GM21528 (cell line): ENCODE data around the gene DNAAF1.
"Not testable (repeated sequence)": the region's sequence is repeated elsewhere in the genome, so short reads cannot be mapped to it uniquely, and the experiment has no call there.

ENCODE experiments used
- ATAC-seq: cut with Tn5 transposase; IDR thresholded peaks from one replicate; pipeline ENCODE4 v1.9.1; 2021; ENCODE audit warnings: mild to moderate bottlenecking, moderate library complexity; ENCODE audit not compliant: unreplicated experiment, low FRiP score

DNAAF1 gene

GRCh38 chr16:84144859-84145639 is at the start of gene DNAAF1, which contains the start of gene HSDL1:
TSS of gene DNAAF1 (plus strand) at chr16:84145308. CDS start at chr16:84145441, 133 bp downstream.
TSS of gene HSDL1 (minus strand) at chr16:84145177. CDS start at chr16:84131321, 13,856 bp downstream.
- ATAC-seq: peak; percentile 77

GRCh38 chr16:84095466-84095865 is 49.6 kb upstream of the DNAAF1 start:
- ATAC-seq: no peak

- ATAC-seq: no peak
Measured at GRCh38 chr16:84096447-84097005, 48.6 kb upstream of the DNAAF1 start.

- ATAC-seq: no peak
Measured at GRCh38 chr16:84098939-84099338, 46.2 kb upstream of the DNAAF1 start.

- ATAC-seq: no peak
Measured at GRCh38 chr16:84103678-84104077, 41.4 kb upstream of the DNAAF1 start.

GRCh38 chr16:84104231-84104630 is 40.9 kb upstream of the DNAAF1 start:
- ATAC-seq: no peak

GRCh38 chr16:84105301-84105815 is 39.8 kb upstream of the DNAAF1 start:
- no peak for ATAC-seq

GRCh38 chr16:84105948-84106740 is 39.0 kb upstream of the DNAAF1 start:
- no peak for ATAC-seq

GRCh38 chr16:84107921-84108320 is 37.2 kb upstream of the DNAAF1 start:
- no peak for ATAC-seq

GRCh38 chr16:84109598-84110335 is 35.3 kb upstream of the DNAAF1 start:
- no peak for ATAC-seq

- ATAC-seq: no peak
Measured at GRCh38 chr16:84110527-84110926, 34.6 kb upstream of the DNAAF1 start.

GRCh38 chr16:84111525-84111924 is 33.6 kb upstream of the DNAAF1 start:
- ATAC-seq: no peak

- not testable (repeated sequence) for ATAC-seq
Measured at GRCh38 chr16:84111949-84112348, 33.2 kb upstream of the DNAAF1 start.

GRCh38 chr16:84115919-84116719 is 29.0 kb upstream of the DNAAF1 start:
- ATAC-seq: peak; percentile 50

- peak; percentile 90 for ATAC-seq
Measured at GRCh38 chr16:84116720-84117493, 28.2 kb upstream of the DNAAF1 start, which contains the start of gene MBTPS1. TSS of gene MBTPS1 (minus strand) at chr16:84116942. CDS start at chr16:84101783, 15,159 bp downstream.

- peak; percentile 10 for ATAC-seq
Measured at GRCh38 chr16:84117494-84117843, 27.6 kb upstream of the DNAAF1 start.

GRCh38 chr16:84118315-84118714 is 26.8 kb upstream of the DNAAF1 start:
- ATAC-seq: not testable (repeated sequence)

GRCh38 chr16:84119368-84119767 is 25.7 kb upstream of the DNAAF1 start:
- ATAC-seq: no peak

- ATAC-seq: no peak
Measured at GRCh38 chr16:84120023-84120422, 25.1 kb upstream of the DNAAF1 start.
